NOMO-1 (cell line): ENCODE data around the gene RAD21L1.

ENCODE experiments used
- DNase-seq, 2 experiments: peaks; one replicate each; lab custom pipeline; 2025; ENCODE audit not compliant: unreplicated experiment in 2 of 2; lab: John Stamatoyannopoulos, UW

The RAD21L1 gene

DNA sequence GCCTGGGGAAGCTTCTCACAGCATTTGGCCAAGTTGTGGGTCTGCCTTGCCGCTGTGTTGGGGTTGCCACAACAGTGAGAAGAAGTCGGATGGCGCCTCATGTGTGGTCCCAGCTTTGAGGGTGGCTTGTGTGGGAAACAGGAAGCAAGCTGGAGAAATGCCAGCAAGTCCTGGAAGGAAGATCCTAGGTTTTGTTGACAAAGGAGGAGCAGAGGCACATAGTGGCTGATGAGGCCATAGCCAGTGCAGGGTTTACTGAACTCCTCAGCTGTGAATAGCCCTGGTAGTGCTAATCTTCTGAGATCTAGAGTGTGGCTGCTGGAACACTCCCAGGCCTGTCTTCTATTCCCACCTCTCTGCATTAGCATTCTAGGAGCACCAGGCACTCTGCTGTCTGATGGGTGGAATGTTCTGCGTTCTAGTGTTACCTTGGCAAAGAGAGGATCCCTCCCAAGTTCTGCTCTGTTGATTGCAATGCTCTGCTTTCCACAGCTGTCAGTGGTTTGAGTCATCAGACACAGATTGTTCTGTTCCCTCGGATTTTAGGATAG lies 65.4 kb downstream of the RAD21L1 start:
- DNase-seq: no peak

DNA sequence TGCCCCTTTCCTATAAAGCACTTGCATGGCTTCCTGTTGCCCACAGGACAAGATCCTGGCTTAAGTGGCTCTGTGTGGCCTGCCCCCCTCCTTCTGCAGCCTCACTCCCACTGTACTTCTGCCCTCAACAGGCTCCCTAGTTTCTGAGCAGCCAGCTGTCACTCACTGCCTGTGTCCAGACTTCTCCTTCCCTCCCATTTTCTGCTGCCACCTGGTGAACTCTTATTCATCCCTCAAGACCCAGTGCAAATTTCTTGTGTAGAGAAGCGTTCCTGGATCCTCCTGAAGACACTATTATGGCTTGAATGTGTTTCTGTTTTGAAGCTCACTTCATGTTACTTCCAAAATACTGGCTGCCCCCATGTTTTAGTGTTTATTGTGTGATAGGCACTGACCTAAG lies 66.8 kb downstream of the RAD21L1 start:
- no peak for DNase-seq

DNA sequence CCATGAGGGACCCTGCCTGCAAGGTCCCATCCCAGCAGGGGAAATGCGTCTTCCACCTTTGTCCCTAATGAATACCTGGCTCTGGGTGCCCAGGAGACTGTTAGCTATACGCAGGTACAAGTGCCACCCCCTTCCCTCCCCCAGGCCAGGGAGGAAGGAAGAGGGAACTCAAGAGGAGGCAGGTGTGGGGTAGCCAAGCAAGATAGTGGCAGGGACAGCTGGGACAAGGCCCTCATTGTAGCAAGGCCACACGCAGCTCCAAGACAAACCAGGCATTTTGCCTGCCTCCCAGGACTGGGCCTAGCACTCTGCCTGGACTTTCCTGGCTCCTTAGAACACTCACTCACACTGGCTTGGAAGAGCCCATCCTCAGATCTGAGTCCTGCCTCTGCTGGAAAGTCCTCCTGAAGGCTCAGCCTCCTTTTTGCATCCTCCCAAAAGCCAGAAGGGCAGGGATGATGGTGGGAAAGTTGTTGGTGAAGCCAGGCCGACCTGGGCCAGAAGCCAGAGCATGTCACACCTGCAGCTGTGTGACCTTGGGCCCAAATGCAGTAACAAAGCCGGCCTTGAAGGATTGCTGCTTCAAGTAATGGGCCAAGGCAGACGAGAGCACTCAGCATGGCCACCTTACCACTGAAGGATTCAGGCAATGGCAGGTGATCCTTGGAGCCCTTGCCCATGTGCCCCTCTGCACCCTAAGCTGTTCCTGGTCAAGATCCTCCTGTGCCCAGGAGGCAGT lies 68.0 kb downstream of the RAD21L1 start:
- no peak for DNase-seq

DNA sequence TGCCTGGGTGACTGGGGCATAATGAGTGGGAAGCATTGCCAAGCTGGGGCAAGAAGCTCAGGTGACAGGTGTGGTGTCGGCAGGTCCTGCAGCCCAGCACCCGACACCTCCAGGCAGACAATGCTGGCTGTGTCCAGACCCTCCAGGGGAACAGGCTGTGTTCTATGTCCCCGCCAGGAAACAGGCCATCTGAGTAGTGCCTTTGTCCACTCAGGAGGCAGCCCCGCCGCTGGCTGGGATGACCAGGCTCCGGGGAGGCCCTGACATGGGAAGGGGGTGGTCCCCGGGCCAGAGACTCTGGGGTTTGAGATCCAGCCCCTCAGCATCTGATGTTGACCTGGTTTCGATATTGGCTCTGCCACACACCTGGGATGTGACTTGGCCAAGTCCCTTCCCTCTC lies 68.7 kb downstream of the RAD21L1 start:
- no peak for DNase-seq

DNA sequence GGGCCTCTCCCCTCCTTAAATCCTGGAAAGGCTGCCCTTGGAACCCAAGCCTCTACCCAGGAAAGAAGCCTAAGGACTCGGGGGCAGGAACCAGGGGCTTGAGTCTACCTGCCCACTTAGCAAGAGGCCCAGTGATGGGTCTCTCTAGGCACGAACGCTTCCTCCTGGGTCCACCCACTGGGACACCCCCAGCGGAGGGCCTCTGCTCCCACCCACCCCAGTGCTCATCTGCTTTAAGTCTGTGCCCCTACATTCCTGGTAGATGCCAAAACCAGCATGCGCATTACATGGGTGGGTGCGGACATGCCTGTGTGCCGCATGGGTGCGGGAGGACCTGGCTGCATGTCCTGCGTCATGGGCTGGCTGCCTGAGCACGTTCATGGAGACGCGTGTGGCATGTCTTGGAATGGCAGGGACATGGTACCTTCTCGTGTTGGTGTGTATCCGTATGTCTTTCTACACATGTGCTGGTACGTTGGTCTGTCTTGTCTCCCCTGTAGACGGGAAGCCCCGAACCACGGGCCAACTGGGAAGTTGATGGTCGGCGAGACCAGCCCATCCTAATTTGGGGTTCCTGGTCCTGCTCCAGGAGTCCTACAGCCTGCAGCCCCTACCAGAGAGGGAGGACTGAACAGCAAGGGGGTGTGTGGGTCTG lies 69.6 kb downstream of the RAD21L1 start:
- DNase-seq: no peak

DNA sequence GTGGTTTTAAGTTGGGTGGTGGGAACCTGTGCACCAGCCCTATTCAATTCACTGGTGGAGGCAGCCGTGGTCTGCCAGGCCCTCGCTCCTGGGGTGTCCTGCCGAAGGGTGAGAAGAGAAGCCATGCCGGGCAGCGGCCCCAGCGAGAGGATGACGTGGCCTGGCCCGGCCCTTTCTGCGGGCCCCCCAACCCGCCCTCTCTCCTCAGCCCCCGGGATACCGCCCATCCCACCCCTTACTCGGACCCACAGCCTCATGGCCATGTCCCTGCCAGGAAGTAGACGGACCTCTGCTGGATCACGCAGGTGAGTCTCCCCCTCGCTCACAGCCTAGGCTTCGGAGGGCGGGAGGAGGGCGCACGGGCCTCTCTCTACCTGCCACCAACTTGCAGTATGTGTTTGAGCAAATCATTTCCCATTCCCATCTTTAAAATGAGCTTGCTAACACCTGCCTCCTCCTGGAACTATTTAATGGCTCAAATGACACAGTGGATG lies 70.3 kb downstream of the RAD21L1 start:
- no peak for DNase-seq

DNA sequence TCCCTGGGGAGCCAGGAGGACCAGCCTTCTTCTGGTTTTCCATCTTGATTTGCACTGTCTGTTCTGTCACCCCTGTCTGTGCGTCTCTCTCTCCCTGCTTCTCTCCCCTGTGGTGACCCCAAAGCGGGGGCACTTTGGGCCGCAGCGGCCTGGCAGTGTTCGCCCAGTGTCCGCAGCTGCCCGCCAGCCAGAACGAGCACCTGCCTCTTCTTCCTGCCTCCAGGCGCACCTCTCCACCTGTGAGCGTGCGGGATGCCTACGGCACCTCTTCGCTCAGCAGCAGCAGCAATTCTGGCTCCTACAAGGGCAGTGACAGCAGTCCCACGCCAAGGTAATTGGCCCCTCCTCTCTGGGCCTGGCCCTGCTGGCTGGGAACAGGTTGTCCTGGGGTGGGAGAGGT lies 71.1 kb downstream of the RAD21L1 start:
- no peak for DNase-seq

DNA sequence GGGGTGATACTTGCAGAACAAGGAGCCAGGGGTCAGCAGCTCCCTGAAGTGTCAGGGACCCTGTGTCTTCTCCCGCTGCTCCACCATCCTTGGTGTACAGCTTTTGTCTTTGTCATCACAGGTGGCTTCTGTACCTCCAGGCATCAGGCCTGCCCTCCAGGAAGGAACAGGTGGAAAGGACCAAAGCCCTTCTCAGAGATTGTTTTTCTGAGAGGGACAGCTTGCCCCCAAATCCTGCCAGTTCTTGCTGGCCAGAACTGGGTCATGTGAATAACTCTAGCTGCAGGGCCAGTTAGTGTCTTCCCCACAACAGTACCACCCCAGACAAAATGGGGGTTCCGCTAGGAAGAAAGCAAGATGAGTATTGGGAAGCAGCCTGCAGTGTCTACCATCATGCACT lies 71.6 kb downstream of the RAD21L1 start:
- DNase-seq: no peak

DNA sequence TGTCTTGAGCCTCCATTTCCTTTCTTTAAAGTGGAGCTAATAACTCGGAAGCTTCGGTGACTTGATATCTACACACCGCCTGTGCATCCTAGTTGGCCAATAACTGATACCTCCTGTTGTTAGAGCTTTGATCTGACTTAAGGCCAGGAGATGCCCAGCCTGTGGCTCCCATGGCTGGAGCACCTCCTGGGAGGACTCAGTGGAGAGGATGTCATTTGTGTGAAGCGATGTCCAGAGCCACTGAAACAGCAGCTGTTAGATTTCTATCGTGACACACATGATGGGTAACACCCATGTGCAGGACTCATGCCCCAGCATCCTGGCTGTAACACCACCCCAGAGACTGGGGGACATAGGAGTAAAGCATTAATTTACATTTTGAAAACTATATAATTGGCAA lies 72.3 kb downstream of the RAD21L1 start:
- no peak for DNase-seq

DNA sequence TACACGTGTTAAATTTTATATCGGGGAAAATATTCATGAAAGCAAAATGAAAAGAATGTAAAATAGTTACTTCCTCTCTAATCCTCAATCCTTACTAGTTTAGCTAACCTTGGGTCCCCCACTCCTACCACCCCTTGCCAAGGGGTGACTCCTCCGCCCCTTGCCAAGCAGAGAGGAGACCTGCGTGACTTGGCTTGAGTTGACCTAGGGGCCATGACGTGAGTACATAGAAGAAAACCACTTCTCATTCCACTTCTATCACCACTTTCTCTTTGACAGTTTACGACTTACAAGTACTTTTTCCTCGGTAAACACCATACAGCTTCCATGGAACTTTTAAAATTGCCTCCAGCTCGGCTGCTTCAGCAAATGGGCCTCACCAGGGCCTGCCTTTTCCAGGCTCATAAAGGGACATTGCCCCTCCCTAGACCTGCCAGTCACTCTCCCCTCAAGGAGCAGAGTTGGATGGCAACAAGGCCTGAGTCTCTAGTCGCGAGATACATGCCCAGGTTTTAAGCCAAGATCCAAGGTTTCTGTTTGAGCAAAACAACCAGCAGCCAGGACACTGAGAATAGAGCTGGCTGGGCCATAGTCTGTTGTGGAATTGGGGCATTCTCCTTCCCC lies 73.2 kb downstream of the RAD21L1 start:
- DNase-seq: no peak

DNA sequence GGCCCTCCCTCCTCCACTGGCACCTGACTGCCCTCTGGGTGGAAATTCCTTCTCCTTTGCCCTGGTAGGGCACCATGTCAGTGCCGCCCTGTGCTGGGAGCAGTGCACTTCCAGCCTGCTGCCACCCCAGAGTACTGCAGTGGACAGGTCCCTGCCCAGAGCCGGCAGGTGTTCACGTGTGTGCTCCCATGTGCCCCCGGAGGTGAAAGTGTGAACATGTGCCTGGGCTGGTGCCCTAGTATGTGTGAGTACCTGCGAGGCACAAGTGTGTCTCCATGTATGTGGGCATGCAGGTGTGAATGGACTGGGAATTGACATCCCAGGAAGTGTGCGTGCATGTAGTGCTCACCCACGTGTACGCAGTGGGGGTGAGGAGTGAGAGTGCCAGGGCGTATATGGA lies 73.7 kb downstream of the RAD21L1 start:
- DNase-seq: no peak

DNA sequence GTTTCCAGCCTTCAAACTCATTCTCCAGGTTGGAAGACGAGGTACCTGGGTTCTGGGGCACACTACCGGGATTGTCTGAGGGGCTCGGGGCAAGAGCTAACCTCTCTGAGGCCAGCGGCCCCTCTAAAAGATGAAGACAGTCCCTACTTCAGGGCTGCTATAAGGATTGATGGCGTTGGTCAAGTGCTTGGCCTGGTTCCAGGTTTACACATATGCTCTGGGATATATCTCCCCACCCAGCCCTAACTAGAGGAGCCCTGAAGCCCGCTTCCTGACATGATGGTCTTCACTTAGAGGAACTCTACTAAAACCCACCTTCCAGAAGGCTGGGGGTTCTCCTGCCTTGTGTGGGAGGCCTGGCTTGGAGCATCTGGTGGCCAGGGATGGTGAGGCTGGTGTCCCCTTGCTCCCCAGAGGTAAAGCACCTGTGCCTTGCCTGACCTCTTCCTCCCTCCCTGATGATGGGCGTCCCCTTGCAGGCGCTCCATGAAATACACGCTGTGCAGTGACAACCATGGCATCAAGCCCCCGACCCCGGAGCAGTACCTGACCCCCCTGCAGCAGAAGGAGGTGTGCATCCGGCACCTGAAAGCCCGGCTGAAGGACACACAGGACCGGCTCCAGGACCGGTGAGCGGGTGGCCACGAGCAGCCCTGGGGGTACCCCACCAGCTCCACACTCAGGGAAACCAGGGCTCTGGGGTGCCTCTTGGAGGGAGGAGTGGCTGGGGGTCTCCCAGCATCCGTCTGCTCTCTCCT lies 74.4 kb downstream of the RAD21L1 start:
- no peak for DNase-seq

DNA sequence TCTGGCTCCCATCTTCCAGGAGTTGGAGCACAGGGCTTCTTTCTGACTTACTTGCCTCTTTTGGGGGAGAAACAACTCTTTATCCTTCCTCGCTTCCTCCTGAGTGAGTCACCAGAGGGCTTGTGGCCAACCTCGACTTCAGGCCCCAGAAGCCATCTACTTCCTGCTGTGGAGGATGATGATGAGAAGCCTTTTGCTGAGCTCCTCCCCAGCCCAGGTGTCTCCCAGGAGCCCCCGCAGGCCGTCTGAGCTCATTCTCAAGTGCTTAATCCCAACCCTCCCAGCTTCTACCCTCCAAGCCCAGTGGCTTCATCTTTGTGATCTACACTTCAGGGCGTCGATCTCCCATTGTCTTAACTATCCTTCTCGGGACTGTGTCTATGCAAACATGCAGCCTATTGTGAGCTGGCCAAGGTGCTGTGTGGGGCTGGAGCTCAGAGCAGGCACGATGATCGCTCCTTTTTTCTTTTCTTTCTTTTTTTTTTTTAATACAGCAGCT lies 75.2 kb downstream of the RAD21L1 start:
- DNase-seq: peak; percentile 53 to 79

DNA sequence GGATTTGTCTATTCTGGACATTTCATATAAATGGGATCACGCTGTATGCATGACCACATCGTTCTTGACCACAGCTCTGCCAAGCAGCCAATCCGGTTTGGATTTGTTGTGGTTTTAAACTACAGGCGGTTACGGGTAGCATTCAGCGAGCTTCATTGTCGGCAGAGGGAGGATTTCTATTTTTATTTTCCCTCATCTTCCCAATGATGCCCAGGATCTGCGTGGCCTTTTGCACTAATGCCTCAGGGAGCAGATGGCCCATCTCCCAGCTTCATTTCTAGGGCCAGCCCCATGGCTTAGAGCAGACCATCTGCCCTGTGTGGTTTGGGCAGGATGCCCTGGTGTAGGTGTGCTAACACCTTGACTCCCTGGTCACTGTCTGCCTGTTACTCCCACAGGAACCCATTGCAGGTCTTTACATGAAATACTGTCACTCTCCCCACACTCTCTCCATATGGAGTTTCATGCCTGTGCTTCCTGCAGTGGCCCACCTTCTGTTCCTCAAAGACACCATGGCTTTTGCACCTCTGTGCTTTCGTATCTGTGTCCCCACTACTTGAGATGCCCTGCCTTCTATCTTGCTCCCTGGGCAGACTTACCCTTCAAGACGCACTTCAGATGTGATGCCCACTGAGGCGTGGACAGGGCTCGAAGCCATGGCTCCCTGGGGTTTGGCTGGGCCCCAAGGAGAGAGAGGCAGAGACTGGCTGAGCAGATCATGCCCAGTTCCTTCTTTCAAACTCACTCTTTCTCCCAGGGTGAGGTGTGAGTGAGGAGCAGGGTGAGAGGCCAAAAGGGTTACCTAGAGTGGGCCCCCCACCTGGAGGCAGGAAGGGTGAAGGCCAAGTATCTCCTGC lies 77.1 kb downstream of the RAD21L1 start:
- DNase-seq: peak in 1 of 2 experiments; percentile 23

DNA sequence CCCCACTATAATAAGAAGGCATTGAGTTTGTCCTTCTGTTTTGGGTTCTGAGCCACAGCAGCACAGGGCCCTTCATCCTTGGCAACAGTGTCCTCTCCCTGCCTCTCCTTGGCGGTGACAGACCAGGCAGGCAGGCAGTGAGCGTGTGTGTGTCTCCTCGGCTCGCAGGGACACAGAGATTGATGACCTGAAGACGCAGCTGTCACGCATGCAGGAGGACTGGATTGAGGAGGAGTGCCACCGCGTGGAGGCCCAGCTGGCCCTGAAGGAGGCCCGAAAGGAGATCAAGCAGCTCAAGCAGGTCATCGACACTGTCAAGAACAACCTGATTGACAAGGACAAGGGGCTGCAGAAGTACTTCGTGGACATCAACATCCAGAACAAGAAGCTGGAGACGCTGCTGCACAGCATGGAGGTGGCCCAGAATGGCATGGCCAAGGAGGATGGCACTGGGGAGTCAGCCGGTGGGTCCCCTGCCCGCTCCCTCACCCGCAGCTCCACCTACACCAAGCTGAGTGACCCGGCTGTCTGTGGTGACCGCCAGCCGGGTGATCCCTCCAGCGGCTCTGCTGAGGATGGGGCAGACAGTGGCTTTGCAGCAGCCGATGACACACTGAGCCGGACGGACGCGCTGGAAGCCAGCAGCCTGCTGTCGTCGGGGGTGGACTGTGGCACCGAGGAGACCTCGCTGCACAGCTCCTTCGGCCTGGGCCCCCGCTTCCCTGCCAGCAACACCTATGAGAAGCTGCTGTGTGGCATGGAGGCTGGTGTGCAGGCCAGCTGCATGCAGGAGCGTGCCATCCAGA lies 79.1 kb downstream of the RAD21L1 start:
- DNase-seq: no peak
